Measurements from ENCODE around the gene TPRG1. TPM values are rescaled to one million over a fixed set of nuclear protein-coding genes. Genes with fewer than 3 reads are reported as not detected.

The TPRG1 gene
- total and polyA plus RNA-seq, 2 of the 8 experiments (the other 6 are each of a cell fraction or from before 2014, with no cell fraction given), result 0.37 to 0.47 TPM

GRCh38 chr3:189214651-189215050, 42.9 kb downstream of the TPRG1 start:
- H3K9ac ChIP-seq (replicated peaks in 1 of 4; ENCODE audit: extremely low read depth in 1 of 4, low read depth in 3 of 4, low read length in 3 of 4), result no peak overlapping the region
- no peaks in the 10 kb centered on the region for H3K79me2 ChIP-seq (ENCODE audit: control insufficient read depth in 1 of 2, insufficient read depth in 2 of 2, low read length in 2 of 2)
- H4K20me1 ChIP-seq (replicated peaks in 1 of 2; ENCODE audit: control insufficient read depth in 1 of 2, insufficient read depth in 2 of 2, low read length in 2 of 2), result no peaks in the 10 kb centered on the region
- no peaks in the 10 kb centered on the region for H3K9me3 ChIP-seq (ENCODE audit: insufficient read depth in 2 of 2, low read depth in 1 of 2, low read length in 1 of 2)
- H2BK120ac ChIP-seq (replicated peaks; ENCODE audit: low read depth, low read length), result no peak overlapping the region
- FAIRE-seq (no peak), DNase-seq (ENCODE audit: low read depth in 1 of 2, low spot score in 2 of 2) (no peak)
- no peak overlapping the region for H3K56ac ChIP-seq (replicated peaks; ENCODE audit: insufficient read length, low read depth, low read length)
- H4K5ac ChIP-seq (ENCODE audit: insufficient read length, low read depth, low read length), result no peak overlapping the region
- no peak overlapping the region for H2BK5ac ChIP-seq (ENCODE audit: low read depth, low read length)
- H3K4ac ChIP-seq (replicated peaks; ENCODE audit: insufficient read length, low read depth, low read length), result no peak overlapping the region
- H2BK12ac ChIP-seq (ENCODE audit: low read depth, low read length), result no peak overlapping the region
- POLR2A ChIA-PET (ENCODE audit: partially characterized antibody), result no interaction called here
- H3K23me2 ChIP-seq (ENCODE audit: low read depth, low read length), result no peaks in the 10 kb centered on the region
- no peaks in the 10 kb centered on the region for H3K79me1 ChIP-seq (ENCODE audit: low read depth, low read length)
- no peak overlapping the region for H4K8ac ChIP-seq (ENCODE audit: extremely low read depth, insufficient read depth, low read length)
- no peak overlapping the region for H3K14ac ChIP-seq (ENCODE audit: insufficient read length)
- no peaks in the 10 kb centered on the region for H3K27me3 ChIP-seq (replicated peaks in 1 of 4; ENCODE audit: control insufficient read depth in 3 of 4, extremely low read depth in 1 of 4, insufficient read depth in 3 of 4, low read length in 3 of 4)
- H3K18ac ChIP-seq (ENCODE audit: extremely low read depth, low read length), result no peak overlapping the region
- 94% methylated on average over 1 of the region's 1 CpG; no CpG with 5 or more reads in 1 of the 2 experiments for WGBS, 2 experiments (ENCODE audit: extremely low coverage in 1 of 2, insufficient coverage in 1 of 2, insufficient read length in 1 of 2, insufficient replicate concordance in 2 of 2, low coverage in 1 of 2, low lambda C conversion rate in 2 of 2, missing lambda C conversion rate in 1 of 2)
- no peak overlapping the region for H3K27ac ChIP-seq (ENCODE audit: low read depth, low read length)
- no peak overlapping the region for H2BK15ac ChIP-seq (ENCODE audit: low read length)
- H2AFZ ChIP-seq (ENCODE audit: low read length), result no peak overlapping the region
- CTCF ChIA-PET (ENCODE audit: partially characterized antibody), result interaction anchor here (1.3 kb wide), 1 partner anchor 15 kb away, joined by 5 read pairs; no protein-coding TSS in a partner anchor
- H3K4me1 ChIP-seq (replicated peaks in 1 of 4; ENCODE audit: control insufficient read depth in 3 of 4, insufficient read depth in 4 of 4, low read length in 3 of 4), result no peaks in the 10 kb centered on the region
- H3K4me3 ChIP-seq (ENCODE audit: extremely low read depth in 1 of 4, insufficient read depth in 2 of 4, low read depth in 3 of 4, low read length in 4 of 4), result no peak overlapping the region
- no peak overlapping the region for H2AK5ac ChIP-seq (ENCODE audit: low read depth, low read length)
- no peak for TF ChIP-seq SP2 (IDR thresholded peaks at IDR 0.05; ENCODE audit: low read length)
- TF ChIP-seq ZNF274 (IDR thresholded peaks at IDR 0.05; ENCODE audit: borderline replicate concordance, extremely low read depth, low read length), result no peak
- TF ChIP-seq USF2 (IDR thresholded peaks at IDR 0.05; ENCODE audit: low read length), result no peak
- TF ChIP-seq SIN3A (conservative IDR thresholded peaks at IDR 0.05 in 1 of 2, IDR thresholded peaks at IDR 0.05 in 1 of 2; ENCODE audit: low read depth in 1 of 2, low read length in 2 of 2), result no peak
- TF ChIP-seq RFX5 (IDR thresholded peaks at IDR 0.05; ENCODE audit: borderline replicate concordance, low read depth, low read length), result no peak
- no peak for TF ChIP-seq CTBP2 (IDR thresholded peaks at IDR 0.05; ENCODE audit: borderline replicate concordance, insufficient read depth, insufficient read length, low read length)
- no peak overlapping the region for H2BK20ac ChIP-seq (ENCODE audit: low read length)
- H3K36me3 ChIP-seq (ENCODE audit: control insufficient read depth in 2 of 4, insufficient read depth in 4 of 4, low read length in 3 of 4), result no peaks in the 10 kb centered on the region
- no peak overlapping the region for H3K23ac ChIP-seq (ENCODE audit: insufficient read length)
- H3K4me2 ChIP-seq (ENCODE audit: insufficient read depth in 1 of 2, low read depth in 2 of 2, low read length in 2 of 2), result no peak overlapping the region
- H4K91ac ChIP-seq (replicated peaks; ENCODE audit: insufficient read length, low read length), result no peak overlapping the region

Measured in H1 (cell line).